Thoracic aorta (tissue), 2 donors: ENCODE results near the gene CACNA2D4. TPM values are rescaled to one million over a fixed set of nuclear protein-coding genes. Genes with fewer than 3 reads are reported as not detected.

Experiments
- ATAC-seq: fragments of 150-250 bp; one replicate; pipeline ENCODE4 v1.8.0; 2017; ENCODE audit warnings: low read depth; ENCODE audit not compliant: insufficient number of reproducible peaks, low FRiP score
- DNase-seq: peaks from one replicate; pipeline ENCODE4 v3.0.0-alpha.2; 2020; ENCODE audit warnings: low spot score
- H3K27ac ChIP-seq, 2 donors: fragments of 200-600 bp; sonication (generic); 1 replicate in 1 of 2; 2 replicates in 1 of 2; pipeline ENCODE4 v1.5.1; 2016; ENCODE audit warnings: mild to moderate bottlenecking in 2 of 2, moderate library complexity in 2 of 2
- H3K27me3 ChIP-seq: fragments of 200-600 bp; sonication (generic); replicated peaks from 2 replicates; pipeline ENCODE4 v1.6.0; 2016; ENCODE audit warnings: mild to moderate bottlenecking; ENCODE audit not compliant: insufficient read depth
- H3K36me3 ChIP-seq: fragments of 200-600 bp; sonication (generic); one replicate; pipeline ENCODE4 v1.5.1; 2016
- H3K4me1 ChIP-seq, 2 donors: fragments of 200-600 bp; sonication (generic); 1 replicate in 1 of 2; 2 replicates in 1 of 2; pipeline versions ENCODE4 v1.5.1 to v1.6.0; 2016; ENCODE audit warnings: low read depth in 2 of 2, mild to moderate bottlenecking in 1 of 2; ENCODE audit not compliant: control insufficient read depth in 1 of 2
- H3K4me3 ChIP-seq: fragments of 200-600 bp; sonication (generic); 2 replicates; pipeline ENCODE4 v1.5.1; 2016; ENCODE audit warnings: mild to moderate bottlenecking
- H3K9me3 ChIP-seq: fragments of 200-600 bp; sonication (generic); 2 replicates; pipeline ENCODE4 v1.5.1; 2016
- total RNA-seq, 2 donors: library from RNA; depleted of rRNA; stranded (reverse); fragments of >200 nt; gene quantifications; one replicate each; pipeline versions ENCODE4 v1.1.0 to v1.2.3, GENCODE V29; 2016
- TF ChIP-seq, protein P1 (sequence below): fragments of 200-600 bp; sonication (generic); IDR thresholded peaks from one replicate; pipeline ENCODE4 v1.5.1; 2019; ENCODE audit warnings: antibody characterized with exemption

The CACNA2D4 gene
- total RNA-seq, 2 donors from 2014 or later, result 8.7 to 12.3 TPM

DNA sequence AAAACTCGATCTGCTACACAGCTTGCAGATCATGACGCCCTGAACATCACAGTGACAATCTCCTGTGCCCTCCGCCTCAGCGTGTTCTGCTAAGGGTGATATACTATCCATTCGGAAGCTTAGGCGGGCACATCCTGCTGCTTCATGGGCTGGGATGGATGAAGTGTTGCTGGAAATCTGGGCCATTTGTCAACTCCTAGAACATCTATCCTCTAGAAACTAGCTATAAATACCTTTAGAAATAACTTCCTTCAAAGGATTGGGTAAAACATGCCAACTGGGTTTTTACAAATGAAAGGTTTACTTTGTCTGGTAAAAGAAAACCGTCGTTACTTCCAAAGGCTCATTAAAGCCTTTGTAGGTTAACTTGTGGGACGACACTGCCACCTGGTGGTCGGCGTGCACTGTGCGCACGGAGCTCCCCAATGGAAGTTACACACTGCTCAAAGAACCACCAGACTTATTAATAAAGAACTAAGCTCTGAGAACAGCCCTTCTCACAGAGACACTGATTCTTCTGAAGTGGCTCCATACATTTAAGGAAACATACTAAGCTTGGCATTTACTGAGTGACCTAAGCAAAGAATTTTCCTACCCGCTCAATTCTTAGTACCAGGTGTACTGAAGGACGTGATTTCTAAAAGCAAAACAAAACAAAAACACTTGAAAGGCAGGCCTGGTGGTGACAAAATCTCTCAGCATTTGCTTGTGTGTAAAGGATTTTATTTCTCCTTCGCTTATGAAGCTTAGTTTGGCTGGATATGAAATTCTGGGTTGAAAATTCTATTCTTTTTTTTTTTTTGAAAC is 21.6 kb upstream of the CACNA2D4 start:
- peaks cover 9 to 43% of the 10 kb centered on the region in 2 donors for H3K4me1 ChIP-seq
- H3K27ac ChIP-seq, result peak overlapping the region; percentile 23 to 46
- H3K9me3 ChIP-seq, result no peaks in the 10 kb centered on the region
- H3K27me3 ChIP-seq, result no peaks in the 10 kb centered on the region
- ATAC-seq, result peak; percentile 20
- TF ChIP-seq, protein P1, sequence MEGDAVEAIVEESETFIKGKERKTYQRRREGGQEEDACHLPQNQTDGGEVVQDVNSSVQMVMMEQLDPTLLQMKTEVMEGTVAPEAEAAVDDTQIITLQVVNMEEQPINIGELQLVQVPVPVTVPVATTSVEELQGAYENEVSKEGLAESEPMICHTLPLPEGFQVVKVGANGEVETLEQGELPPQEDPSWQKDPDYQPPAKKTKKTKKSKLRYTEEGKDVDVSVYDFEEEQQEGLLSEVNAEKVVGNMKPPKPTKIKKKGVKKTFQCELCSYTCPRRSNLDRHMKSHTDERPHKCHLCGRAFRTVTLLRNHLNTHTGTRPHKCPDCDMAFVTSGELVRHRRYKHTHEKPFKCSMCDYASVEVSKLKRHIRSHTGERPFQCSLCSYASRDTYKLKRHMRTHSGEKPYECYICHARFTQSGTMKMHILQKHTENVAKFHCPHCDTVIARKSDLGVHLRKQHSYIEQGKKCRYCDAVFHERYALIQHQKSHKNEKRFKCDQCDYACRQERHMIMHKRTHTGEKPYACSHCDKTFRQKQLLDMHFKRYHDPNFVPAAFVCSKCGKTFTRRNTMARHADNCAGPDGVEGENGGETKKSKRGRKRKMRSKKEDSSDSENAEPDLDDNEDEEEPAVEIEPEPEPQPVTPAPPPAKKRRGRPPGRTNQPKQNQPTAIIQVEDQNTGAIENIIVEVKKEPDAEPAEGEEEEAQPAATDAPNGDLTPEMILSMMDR, result peak; percentile 97
- peaks cover 7% of the 10 kb centered on the region for H3K36me3 ChIP-seq
- no peak for DNase-seq
- H3K4me3 ChIP-seq, result peak overlapping the region; percentile 43

DNA sequence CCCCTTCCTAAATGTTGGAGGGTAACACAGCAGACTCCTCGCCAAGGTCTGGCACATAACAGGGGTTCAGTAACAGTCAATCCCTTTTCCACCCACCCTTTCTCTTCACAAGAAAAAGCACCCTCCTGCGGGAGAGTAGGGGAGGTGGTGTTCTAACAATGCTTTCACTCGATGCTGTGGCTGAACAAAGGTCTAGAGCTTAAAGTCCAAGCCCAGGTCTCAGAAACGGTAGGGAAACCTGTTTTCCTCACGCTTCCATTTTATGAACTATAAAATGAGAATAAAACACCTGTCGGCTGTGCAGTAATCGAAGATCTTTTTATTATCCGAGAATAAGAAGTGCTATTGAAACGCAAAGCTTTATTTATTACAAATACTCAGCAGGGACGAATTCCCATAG is 20.9 kb upstream of the CACNA2D4 start:
- DNase-seq (no peak), ATAC-seq (no peak)
- no peak overlapping the region for H3K4me3 ChIP-seq
- peaks cover 7% of the 10 kb centered on the region for H3K36me3 ChIP-seq
- H3K27ac ChIP-seq, result peak overlapping the region in 1 of 2 donors; percentile 46
- H3K4me1 ChIP-seq, result peaks cover 9 to 48% of the 10 kb centered on the region in 2 donors
- no peaks in the 10 kb centered on the region for H3K27me3 ChIP-seq
- TF ChIP-seq, protein P1, result no peak
- H3K9me3 ChIP-seq, result no peaks in the 10 kb centered on the region

DNA sequence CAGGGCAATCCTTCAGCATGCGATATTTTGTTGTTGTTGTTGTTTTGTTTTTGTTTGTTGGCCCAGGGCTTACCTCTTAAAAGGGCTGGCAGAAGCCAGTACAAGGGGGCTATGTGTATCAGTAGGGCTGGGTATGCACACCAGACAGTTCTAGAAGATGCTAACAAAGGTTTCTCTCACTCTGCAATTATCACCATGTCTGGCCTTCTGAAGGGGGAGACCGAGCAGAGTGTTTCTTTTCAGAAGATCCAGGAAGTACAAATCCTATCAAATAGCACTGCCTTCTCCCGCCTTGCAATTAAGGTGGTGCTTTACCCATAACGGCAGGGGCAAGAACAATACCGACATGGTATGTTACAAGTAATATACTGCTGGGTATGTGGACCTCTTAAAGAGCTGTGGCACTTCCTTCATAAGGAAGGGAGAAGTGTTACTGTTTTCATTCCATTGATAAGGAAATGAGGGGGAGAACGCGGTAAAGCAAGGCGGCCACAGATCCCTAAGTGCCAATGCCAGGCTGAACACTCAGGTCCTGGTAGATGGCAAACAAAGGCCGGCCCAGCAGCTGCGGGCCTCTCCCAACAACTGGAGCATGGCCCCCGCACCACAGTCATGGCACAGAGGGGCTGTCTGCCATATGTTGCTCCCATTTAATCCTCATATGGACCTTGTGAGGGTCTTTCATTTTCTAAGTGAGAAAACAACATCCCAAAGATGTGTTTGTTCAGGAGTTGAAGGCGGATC is 19.2 kb upstream of the CACNA2D4 start:
- Histone ChIP-seq H3K4me3 (no peak overlapping the region), H3K27ac (peak overlapping the region; percentile 74 to 87), H3K9me3 (no peaks in the 10 kb centered on the region), H3K4me1 (peaks cover 9 to 65% of the 10 kb centered on the region in 2 donors), H3K36me3 (peaks cover 7% of the 10 kb centered on the region), H3K27me3 (no peaks in the 10 kb centered on the region)
- ATAC-seq (no peak), DNase-seq (no peak)
- TF ChIP-seq, protein P1, result no peak

DNA sequence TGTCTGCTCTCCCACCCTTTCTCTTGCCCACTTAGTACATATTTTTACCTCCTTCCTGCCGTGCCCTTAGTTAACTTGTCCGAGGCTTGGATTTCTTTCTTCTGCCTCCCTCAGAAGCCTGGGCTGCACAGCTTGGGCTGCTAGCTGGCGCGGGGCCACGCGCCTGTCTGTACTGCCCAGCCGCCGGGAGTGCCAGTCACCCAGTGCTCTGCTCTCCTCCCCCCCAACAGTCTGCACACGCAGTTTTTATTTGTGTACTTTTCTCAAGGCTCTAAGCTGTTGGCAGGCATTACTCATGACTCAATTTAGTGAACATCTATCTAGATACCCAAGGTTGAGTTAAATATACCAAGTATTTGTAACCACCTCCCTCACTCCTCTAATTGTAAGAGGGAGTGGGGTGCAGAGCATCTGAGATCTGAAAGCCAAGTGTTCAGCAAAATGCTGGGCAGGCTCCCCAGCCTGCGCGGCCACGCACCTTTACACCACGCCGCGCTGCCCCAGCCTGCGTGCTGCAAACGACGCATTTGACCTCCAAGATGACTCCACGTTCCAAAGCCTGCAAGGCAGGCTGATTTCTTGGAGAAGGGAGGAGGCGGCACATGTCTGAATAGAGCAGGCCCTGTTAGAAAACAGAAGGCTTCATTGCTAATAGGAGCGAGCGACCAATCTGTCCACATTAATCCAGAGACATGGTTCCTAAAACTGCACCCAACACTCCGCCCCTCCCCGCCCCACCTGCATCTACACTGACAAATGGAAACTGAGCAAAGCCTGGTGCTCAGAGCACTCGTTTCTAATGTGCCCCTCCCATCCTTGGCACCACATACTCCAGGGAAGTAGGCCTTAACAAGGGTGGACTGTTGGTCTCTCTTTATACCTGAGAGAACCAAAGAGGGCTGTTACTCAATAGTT is 18.2 kb upstream of the CACNA2D4 start:
- Histone ChIP-seq H3K36me3 (peaks cover 7% of the 10 kb centered on the region), H3K4me1 (peaks cover 13 to 74% of the 10 kb centered on the region in 2 donors), H3K27ac (peak overlapping the region; percentile 87 to 88), H3K4me3 (peak overlapping the region; percentile 58), H3K9me3 (no peaks in the 10 kb centered on the region), H3K27me3 (no peaks in the 10 kb centered on the region)
- ATAC-seq, result peak; percentile 77
- DNase-seq, result peak; percentile 54
- TF ChIP-seq, protein P1, result no peak
